Glomerular visceral epithelial cell (primary cell): ENCODE results near the gene TMEM245.

Experiments
- DNase-seq: peaks from one replicate; pipeline ENCODE4 v3.0.0-alpha.2; 2016; ENCODE audit errors: extremely low spot score

TMEM245 gene

DNA sequence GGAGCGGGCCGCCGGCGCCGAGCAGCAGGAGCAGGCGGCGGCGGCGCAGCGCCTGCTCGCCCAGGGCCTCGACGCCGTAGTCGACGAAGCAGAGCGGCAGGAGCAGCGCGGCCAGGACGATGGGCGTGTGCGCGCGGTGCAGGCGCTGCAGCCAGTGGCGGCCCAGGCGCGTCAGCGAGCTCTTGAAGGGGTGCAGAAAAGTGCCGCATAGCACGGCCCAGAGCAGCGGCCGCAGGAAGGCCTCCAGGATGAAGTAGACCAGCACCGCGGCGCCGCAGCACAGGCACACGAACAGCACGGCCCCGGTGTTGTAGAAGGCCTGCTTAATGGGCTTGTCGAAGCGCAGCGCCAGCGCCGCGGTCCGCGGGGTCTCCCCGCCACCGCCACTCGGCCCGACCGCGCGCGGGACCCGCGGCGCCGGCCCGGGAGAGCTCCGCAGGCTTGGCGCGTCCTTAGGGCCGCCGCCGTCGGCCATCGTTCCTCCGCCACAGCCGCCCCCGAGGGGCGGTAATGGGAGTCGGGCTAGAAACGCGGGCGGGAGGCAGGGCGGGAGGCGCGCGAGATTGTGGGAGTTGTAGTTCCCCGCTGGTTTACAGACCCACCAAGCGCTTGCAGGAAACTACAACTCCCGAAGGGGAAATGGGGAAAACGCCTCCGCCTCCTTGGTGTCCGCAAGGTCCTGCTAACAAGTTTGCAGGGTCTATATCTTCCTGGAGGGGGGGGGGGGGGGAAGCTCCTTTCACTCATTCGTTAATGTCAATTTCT is at the start of gene TMEM245:
Gene TMEM245, minus strand, starts transcription at position 509 of the 765 bp plus-strand sequence. Its CDS starts 34 bp downstream, at position 475.
- DNase-seq = peak; percentile 99

DNA sequence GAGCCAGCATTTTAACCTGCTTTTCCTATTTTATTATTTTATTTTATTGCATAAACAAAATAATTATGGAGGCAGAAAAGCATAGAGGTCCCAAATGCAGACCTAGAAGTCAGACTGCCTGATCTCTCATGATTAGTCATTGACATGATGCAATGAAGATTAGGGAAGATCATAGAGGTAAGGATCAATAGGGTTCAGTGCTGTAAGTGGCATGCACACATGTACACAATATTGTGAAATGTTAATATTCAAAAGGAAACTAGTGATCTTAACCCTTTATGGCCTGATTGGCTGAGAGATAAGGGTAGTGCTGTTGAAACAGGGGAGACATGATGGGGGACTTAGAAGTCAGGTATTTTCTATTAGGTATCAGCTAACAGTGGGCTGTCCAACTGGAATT is 48.4 kb upstream of the TMEM245 start:
- no peak for DNase-seq

DNA sequence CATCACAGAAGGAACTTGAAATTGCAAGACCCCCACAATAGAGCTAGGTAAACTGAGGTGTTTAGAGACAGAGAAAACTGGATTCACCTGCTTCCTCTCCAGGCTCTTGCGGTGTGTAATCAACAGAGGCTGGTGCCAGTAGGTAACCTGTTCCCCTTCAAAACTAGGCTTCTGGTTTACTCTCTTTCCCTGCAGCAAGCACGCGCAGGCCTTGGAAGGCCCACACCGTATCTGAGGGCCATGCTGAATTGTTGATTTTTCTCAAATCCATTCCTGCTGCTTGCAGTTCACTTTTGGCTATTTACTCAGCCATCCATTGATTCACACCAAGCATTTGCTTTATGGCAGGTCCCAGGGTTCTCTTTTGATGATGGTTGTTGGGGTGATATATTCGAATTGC is 48.0 kb upstream of the TMEM245 start:
- no peak for DNase-seq

DNA sequence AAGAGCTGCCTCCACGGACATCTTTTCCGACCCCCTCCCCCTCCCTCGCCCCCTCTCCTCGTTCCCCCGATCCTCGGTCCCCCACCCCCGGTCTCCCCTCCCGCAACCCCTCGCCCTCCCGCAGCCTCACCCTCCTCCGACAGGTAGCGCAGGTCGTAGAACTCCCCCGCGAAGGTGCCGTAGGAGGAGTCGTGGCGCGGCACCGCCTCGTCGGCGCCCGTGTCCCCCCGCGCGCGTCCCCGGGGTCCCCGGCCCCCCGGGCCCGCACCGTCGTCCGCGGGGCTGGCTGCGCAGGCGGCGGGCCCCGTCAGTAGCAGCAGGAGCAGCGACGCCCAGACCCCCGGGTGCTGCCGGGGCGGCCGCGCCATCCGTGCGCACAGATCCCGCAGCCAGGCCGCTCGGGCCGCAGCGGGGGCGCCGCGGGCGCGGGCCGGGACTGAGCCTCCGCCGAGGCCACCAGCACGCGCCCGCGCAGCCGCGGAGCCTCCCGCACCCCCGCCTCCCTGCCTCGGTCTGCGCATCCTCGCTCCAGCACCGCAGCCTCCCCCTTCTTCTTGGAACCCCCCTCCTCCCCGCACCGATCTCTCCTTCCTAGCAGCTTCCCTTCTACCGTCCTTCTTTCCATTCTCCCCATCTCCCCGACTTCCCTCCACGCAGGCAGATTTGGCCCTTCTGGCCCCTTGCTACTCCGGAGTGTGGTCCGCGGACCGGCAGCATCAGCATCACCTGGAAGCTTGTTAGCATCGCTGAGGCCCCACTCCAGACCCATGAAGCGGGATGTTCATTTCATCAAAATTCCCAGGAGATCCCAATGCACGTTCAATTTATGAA is 47.2 kb upstream of the TMEM245 start, which contains the start of gene FRRS1L:
Gene FRRS1L, minus strand, starts transcription at position 479 of the 831 bp plus-strand sequence. Its CDS starts 111 bp downstream, at position 368.
- DNase-seq = no peak

DNA sequence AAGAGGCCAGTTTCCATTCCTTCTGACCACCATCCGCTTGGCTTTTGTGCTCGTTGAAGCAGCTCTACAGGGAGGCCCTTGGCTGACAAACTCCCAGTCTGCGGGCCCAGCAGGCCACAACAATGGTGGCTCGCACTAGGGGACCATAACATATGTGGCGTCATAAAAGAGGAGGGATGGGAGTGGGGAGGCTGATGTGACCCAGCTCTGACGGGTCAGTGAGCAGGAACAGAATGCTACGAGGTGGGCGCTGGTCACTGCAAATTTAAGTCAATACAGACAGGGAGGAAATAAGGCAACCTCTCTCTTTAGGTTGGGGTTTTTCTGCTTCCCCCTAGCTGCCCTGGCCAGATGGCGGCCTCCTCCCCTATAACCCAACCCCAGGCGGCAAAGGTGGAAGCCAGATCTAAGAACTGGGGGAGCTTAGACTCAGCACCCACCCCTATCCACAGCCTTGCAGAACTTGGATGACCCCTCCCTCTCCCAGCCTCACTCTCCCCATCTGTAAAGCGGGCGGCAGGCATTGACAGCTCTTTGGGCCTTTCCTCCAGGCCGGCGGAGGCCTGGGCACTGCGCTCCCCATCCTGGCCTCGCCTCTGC is 46.5 kb upstream of the TMEM245 start:
- no peak for DNase-seq

DNA sequence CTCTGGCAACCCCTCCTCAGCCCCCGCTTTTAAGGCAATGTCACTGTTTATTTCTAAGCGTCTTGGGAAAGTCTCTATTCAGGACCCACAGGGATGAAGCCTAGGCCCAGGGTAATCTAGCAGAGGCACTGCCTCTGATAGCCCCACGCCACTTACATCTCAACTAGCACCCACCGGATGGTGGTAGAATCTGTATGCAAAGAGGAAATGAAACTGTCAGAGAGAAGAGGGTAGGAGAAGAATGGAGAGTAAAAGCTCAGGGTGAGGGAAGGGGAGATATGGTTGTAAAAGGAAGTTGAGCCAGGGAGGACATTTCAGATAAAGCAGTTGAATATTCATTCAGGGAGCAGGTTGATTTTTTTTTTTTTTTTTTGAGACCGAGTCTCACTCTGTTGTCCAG is 44.3 kb upstream of the TMEM245 start:
- DNase-seq = no peak

DNA sequence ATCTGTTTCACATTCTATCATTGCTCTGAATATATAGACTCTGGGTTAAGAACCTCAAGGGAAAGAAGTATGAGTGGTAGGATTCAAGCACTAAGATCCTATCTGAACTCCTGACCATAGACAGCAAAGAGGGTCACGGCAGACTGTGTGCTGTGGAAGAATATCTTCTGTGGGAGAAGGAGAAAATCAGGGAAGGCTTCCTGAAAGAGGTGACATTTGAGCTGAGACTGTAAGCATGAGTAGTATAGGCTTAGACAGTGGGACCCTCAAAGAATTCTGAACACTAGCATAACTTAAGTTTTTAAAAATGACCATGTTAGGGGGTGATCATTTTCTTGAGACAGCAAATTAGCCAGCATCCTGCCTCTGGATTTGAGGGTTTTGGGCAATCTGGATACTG is 43.4 kb upstream of the TMEM245 start:
- DNase-seq = no peak

DNA sequence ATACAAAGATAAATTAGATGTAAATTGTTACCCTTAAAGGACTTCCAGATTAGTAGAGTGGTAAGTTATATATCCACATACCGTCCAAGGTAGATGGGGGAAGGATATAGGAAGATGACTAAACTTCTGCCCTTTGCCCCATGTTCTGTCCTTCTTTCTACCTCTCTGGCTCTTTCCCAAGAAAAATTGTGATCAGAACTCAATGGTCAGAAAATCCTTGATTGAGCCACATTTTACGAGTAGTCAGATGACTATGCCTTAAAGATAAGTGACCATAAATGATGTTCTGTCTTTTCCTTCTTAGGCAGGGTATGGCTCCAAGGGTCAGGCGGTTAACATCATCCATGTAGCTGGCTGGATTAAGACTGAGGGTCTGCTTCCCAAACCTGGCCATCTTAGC is 42.9 kb upstream of the TMEM245 start:
- DNase-seq = no peak

DNA sequence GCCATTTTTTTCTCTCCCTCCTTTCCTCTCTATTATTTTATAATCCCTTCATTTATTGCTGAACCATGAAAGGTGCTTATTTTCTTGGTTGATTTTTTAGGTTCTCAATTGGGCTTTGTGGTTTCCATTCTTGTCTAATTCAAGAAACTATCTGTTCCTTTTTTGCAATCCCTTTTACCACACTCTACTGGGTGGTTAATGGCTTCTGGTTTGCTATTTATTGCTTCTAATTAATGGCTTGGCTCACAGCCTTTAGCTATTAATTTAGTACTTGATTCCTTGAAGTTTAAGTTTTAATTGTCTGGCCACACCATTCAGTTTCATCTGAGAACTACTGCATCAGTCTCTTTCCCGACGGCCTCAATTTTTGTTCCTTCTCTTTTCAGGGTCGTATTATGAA is 41.7 kb upstream of the TMEM245 start:
- DNase-seq = no peak

DNA sequence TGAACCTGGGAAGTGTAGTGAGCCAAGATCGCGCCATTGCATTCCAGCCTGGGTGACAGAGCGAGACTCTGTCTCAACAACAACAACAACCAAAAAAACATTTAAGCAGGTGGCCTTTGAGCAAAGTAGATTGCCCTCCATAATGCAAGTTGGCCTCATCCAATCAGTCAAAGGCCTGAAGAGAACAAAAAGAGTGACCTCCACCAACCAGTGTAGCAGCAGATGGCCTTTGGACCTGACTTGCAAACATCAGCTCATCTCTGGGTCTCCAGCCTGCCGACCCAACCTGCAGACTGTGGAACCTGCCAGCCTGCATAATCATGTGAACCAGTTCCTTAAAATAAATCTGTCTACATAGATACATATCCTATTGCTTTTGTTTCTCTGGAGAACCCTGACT is 39.8 kb upstream of the TMEM245 start:
- DNase-seq = no peak

DNA sequence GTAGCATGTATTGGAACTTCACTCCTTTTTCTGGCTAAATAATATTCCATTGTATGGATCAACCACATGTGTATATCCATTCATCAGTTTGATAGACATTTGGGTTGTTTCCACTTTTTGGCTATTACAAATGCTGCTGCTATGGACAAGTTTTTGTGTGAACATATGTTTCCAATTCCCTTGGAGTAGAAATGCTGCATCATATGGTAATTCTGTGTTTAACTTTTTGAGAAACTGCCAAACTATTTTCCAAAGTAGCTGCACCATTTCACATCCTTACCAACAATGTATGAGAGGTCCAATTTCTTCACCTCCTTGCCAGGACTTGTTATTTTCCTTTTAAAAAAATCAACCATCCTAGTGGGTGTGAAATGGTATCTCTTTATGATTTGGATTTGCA is 38.9 kb upstream of the TMEM245 start:
- DNase-seq = no peak

DNA sequence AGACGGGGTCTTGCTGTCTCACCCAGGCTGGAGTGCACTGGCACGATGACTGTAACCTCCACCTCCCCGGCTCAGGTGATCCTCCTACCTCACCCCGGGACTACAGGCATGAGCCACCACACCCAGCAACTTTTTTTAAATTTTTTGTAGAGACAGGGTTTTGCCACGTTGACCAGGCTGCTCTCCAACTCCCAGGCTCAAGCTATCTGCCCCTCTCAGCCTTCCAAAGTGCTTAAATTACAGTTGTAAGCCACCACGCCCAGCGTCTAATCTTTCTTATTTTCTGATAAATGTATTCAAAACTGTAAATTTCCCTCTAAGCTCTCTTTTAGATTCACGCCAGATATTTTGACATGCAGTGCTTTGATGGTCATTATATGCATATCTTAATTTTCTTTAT is 37.0 kb upstream of the TMEM245 start:
- DNase-seq = no peak

DNA sequence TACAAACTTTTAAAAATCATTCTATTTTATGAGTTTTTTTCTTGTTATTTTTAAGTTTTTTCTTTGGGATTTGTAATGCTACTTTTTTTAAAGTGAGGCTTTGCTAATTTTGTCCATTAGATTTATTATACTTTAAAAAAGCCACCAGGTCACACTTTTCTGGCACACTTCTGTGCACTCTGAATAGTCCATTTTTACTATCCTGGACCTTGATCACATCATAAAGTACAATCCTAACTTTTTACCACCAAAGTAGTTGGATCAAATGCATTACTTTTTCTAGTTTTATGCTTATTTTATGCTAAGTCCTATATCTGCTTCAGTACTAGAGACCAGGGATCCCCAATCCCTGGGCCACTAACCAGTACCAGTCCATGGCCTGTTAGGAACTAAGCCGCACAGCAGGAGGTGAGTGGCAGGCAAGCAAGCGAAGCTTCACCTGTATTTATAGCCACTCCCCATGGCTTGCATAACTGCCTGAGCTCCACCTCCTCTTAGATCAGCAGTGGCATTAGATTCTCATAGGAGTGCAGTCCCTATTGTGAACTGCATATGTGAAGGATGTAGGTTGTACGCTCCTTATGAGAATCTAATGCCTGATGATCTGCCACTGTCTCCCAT is 31.3 kb upstream of the TMEM245 start:
- no peak for DNase-seq

DNA sequence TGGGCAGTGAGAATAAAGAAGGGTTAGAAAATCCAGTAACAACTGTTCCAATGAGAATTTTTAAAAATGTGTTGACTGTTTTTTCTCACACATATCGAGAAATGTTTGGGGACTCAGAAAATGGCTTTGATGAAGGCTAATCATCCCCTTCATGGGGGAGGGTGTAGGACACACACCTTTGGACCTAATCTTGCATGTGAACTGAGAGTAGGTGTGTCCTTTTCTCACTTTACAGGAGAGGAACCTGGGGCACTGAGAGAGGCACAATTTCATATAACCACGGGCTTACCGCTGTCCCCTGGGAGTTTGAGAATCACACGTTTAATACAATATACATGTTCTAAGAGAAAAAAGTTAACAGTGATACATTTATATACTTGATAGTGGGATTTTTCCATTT is 30.0 kb upstream of the TMEM245 start:
- no peak for DNase-seq

DNA sequence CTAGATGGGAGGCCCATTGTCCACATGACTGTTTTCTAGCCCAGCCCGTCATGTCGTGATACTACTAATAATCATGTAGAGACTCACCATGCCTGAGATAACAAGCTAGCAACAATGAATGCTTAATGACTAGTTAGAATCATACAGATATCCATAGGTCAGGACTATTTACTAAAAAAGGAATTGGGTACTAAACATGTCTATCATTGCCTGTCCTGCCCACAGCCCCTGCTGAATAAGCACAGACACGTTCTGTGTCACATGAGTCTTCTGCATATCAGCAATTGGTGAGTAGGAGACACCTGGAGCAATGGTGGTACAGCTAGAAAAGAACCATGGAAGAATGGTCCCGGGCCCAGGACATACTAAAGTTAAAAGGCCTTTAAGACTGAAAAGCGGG is 29.3 kb upstream of the TMEM245 start:
- DNase-seq = no peak

DNA sequence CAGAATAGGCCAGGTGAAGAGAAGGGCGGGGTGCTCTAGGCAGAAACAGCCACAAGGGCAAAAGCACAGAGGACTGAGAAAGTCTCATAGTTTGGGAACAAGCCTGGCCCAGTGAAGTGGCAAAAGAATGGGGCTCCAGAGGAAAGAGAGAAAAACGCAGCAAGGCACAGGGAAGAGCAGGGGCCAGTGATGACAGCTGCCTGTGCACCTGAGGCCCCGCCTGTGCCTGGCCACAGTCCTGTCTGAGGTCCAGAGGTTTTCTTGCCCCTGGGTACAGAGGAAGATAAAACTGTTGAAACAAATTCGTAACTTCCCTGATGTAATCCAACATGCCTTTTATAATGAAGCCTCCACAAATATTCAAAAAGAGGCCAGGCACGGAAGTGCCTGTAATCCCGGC is 25.3 kb upstream of the TMEM245 start:
- DNase-seq = no peak

DNA sequence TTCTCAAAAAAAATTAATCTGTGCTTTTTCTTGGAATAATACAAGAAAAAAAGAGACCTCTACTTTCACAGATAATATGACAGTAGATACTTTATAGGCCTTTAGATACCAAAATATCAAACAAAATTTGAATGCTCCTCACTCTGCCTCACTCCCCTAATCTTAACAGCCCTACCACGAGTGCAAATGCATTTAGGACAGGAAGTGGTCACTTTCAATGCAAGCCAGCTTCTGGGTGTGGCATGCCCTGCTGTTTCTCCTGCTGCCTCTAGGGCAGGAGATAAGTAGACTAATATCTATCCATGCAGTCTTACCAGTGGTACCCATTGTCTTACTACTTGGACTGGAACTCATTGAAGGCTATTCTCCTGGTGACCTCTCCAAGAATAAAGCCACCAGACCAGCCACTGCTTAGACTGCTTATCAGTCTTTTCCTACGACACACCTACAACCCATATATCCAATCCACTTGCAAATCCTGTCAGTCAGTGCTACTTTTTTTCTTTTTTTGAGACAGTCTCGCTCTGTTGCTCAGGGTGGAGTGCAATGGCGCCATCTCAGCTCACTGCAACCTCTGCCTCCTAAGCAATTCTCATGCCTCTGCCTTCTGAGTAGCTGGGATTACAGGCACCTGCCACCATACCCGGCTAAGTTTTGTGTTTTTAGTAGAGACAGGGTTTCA is 24.3 kb upstream of the TMEM245 start:
- DNase-seq = peak; percentile 36

DNA sequence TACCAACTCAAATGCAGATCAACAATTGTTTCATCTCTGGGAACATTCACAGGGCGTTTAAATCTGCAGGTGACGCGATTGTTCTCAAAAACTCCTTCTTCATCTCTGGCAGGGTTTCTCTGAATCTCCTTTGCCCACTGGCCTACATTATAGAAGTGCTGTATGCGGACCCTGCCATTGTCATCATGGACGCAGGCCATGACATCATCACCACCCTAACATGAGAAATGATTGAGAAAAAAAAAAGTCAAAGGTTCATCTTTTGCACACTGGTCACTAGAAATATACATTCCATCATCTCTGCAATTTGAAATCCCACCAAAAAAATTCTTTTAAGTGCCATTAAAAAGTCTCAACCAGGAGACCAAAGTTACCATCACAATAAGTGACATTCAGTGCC is 21.6 kb upstream of the TMEM245 start:
- no peak for DNase-seq

DNA sequence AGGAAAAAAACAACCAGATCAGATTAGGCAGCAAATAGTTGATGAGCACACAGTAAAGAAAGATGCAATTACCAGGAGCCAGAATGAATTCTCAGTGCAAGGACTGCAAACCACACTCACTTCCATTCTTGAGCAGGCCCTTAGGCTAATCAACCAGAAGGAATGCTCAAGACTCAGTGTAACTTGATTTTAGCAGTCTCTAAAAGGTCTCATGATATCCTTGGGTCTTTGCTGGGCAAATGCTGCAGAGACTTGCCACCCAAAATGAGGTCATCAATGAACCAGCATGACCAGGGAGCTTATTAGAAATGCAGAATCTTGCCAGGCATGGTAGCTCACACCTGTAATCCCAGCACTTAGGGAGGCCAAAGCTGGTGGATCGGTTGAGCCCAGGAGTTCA is 20.1 kb upstream of the TMEM245 start:
- DNase-seq = no peak

DNA sequence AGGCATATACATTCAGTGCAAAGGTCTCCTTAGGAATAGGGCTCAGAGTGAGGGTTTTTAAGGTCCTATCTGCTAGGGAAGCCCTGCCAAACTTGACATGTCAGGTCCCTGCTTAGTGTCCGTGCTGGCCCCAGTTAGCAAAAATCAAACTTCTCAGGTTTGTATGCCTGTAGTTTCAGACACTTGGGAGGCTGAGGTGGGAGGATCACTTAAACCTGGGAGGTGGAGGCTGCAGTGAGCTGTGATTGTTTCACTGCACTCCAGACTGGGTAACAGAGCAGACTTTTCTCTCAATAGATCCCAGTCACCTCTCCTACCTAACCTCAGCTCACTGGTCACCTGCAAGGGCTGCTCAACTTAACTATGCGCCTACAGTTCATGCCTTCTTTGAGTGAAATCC is 18.7 kb upstream of the TMEM245 start:
- DNase-seq = no peak

DNA sequence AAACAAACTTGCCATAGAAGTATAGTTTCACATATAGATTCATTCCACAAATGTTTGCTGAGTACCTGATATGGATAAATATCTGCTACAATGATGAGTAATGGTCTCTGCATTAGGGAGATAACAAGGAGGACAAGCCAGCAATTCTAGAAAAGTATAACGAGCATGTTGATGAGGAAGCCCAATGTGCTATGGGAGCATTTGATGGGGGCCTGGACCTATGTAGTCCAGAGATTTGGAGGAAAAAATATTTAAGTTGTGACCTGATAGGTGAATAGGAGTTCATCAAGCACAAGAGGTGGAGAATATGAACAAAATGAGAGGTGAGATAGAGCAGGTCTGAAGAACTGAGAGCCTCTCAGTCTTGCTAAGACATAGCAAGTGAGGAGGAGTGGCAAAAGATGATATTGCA is 14.4 kb upstream of the TMEM245 start:
- DNase-seq = no peak

DNA sequence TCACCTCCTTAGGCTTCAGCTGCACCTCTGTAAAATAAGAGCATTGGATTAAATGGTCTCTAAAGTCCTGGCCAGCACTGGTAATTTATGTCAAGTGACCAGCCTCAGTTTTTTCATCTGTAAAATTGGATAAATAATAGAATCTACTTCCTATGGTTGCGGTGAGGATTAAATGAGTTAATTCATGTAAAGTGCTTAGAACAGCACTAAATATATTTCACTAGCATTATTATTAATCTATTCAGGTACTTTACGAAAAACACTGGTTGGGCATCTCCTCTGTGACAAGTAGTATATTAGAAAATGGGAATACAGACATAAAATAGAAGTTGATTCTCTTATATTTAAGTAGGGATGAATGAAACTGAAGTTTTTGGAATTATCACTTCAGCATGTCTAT is 13.8 kb upstream of the TMEM245 start:
- no peak for DNase-seq
